ENCODE measurements around the gene HEXIM1.
"Not testable (repeated sequence)": the region's sequence is repeated elsewhere in the genome, so short reads cannot be mapped to it uniquely, and the experiment has no call there.

Gene HEXIM1

GRCh38 chr17:45113424-45113754 lies 34.9 kb upstream of the HEXIM1 start:
- DNase-seq, result no peak

GRCh38 chr17:45114117-45114932 lies 34.0 kb upstream of the HEXIM1 start:
- DNase-seq, result no peak

- DNase-seq, result no peak
Observed at GRCh38 chr17:45115015-45115625, 33.2 kb upstream of the HEXIM1 start.

- no peak for DNase-seq
Observed at GRCh38 chr17:45115871-45116270, 32.4 kb upstream of the HEXIM1 start.

GRCh38 chr17:45116434-45117016 lies 31.8 kb upstream of the HEXIM1 start:
- DNase-seq, result no peak

GRCh38 chr17:45117334-45117733 lies 30.9 kb upstream of the HEXIM1 start:
- no peak for DNase-seq

GRCh38 chr17:45117848-45118646 lies 30.2 kb upstream of the HEXIM1 start:
- no peak for DNase-seq

- no peak for DNase-seq
Observed at GRCh38 chr17:45118691-45119090, 29.6 kb upstream of the HEXIM1 start.

GRCh38 chr17:45119964-45120363 lies 28.3 kb upstream of the HEXIM1 start:
- DNase-seq, result no peak

- DNase-seq, result no peak
Observed at GRCh38 chr17:45120558-45120957, 27.7 kb upstream of the HEXIM1 start.

- DNase-seq, result no peak
Observed at GRCh38 chr17:45121055-45121454, 27.2 kb upstream of the HEXIM1 start.

- DNase-seq, result no peak
Observed at GRCh38 chr17:45123076-45123770, 25.1 kb upstream of the HEXIM1 start.

- no peak for DNase-seq
Observed at GRCh38 chr17:45123930-45124796, 24.1 kb upstream of the HEXIM1 start.

GRCh38 chr17:45124797-45125122 lies 23.5 kb upstream of the HEXIM1 start:
- not testable (repeated sequence) for DNase-seq

- no peak for DNase-seq
Observed at GRCh38 chr17:45125509-45125908, 22.8 kb upstream of the HEXIM1 start.

- DNase-seq, result no peak
Observed at GRCh38 chr17:45127207-45127547, 21.1 kb upstream of the HEXIM1 start.

GRCh38 chr17:45127548-45128300 lies 20.6 kb upstream of the HEXIM1 start:
- DNase-seq, result no peak

GRCh38 chr17:45128331-45128730 lies 19.9 kb upstream of the HEXIM1 start:
- DNase-seq, result no peak

GRCh38 chr17:45128989-45129388 lies 19.3 kb upstream of the HEXIM1 start:
- no peak for DNase-seq

GRCh38 chr17:45129426-45129939 lies 18.8 kb upstream of the HEXIM1 start:
- no peak for DNase-seq
